ENCODE measurements around the gene CPXM2. TPM values are rescaled to one million over a fixed set of nuclear protein-coding genes. Genes with fewer than 3 reads are reported as not detected.

Gene CPXM2
- polyA plus RNA-seq, 3 donors = not detected

GRCh38 chr10:123792248-123792978 is 99.2 kb downstream of the CPXM2 start:
- Mint-ChIP-seq H3K36me3 (no peaks in the 10 kb centered on the region), H3K4me1 (no peaks in the 10 kb centered on the region), H3K27ac (no peak overlapping the region), H3K27me3 (ENCODE audit: low read depth in 3 of 3) (peaks cover 7 to 10% (median 8%) of the 10 kb centered on the region in 3 donors), H3K9me3 (peaks cover 6 to 33% (median 11%) of the 10 kb centered on the region in 7 donors), H3K4me3 (no peak overlapping the region)
- WGBS (ENCODE audit: insufficient coverage) = 77% methylated on average over 5 of the region's 11 CpGs
- Histone ChIP-seq H3K9ac (ENCODE audit: insufficient read depth, low read length, poor library complexity, severe bottlenecking) (no peak overlapping the region), H3K4me2 (replicated peaks; ENCODE audit: extremely low read depth, low read length, poor library complexity, severe bottlenecking) (no peak overlapping the region), H3K4me1 (ENCODE audit: control insufficient read depth in 1 of 2, insufficient read depth in 2 of 2, low read length in 2 of 2) (no peaks in the 10 kb centered on the region), H3K9me3 (replicated peaks in 1 of 2; ENCODE audit: control insufficient read depth in 1 of 2, insufficient read depth in 1 of 2, low read length in 2 of 2) (peaks cover 0 to 13% of the 10 kb centered on the region in 2 donors), H3K4me3 (replicated peaks in 1 of 3; ENCODE audit: low read depth in 2 of 3, low read length in 3 of 3) (no peak overlapping the region), H2AFZ (ENCODE audit: insufficient read depth, low read depth, low read length, poor library complexity, severe bottlenecking) (no peak overlapping the region), H3K36me3 (replicated peaks in 1 of 2; ENCODE audit: control insufficient read depth in 1 of 2, insufficient read depth in 2 of 2, low read length in 2 of 2) (no peaks in the 10 kb centered on the region), H4K20me1 (ENCODE audit: insufficient read depth, low read length) (no peaks in the 10 kb centered on the region), H3K27ac (ENCODE audit: low read depth in 1 of 2, low read length in 2 of 2) (no peak overlapping the region), H3K79me2 (ENCODE audit: insufficient read depth, low read length) (no peaks in the 10 kb centered on the region), H3K27me3 (ENCODE audit: control insufficient read depth in 2 of 2, insufficient read depth in 2 of 2, low read length in 2 of 2) (no peaks in the 10 kb centered on the region)
- intact Hi-C loops (cut with micrococcal nuclease) = no loop called here
- DNase-seq = no peak
- TF ChIP-seq CTCF (IDR thresholded peaks at IDR 0.05) = no peak

GRCh38 chr10:123790132-123790885 is 101.3 kb downstream of the CPXM2 start:
- no peaks in the 10 kb centered on the region for H3K36me3 ChIP-seq (replicated peaks in 1 of 2; ENCODE audit: control insufficient read depth in 1 of 2, insufficient read depth in 2 of 2, low read length in 2 of 2)
- H3K27ac ChIP-seq (ENCODE audit: low read depth in 1 of 2, low read length in 2 of 2) = no peak overlapping the region
- H3K4me3 ChIP-seq (replicated peaks in 1 of 3; ENCODE audit: low read depth in 2 of 3, low read length in 3 of 3) = no peak overlapping the region
- DNase-seq = no peak
- H3K9me3 ChIP-seq (replicated peaks in 1 of 2; ENCODE audit: control insufficient read depth in 1 of 2, insufficient read depth in 1 of 2, low read length in 2 of 2) = peaks cover 0 to 13% of the 10 kb centered on the region in 2 donors
- H3K79me2 ChIP-seq (ENCODE audit: insufficient read depth, low read length) = no peaks in the 10 kb centered on the region
- TF ChIP-seq CTCF (IDR thresholded peaks at IDR 0.05) = no peak
- H3K27me3 ChIP-seq (ENCODE audit: control insufficient read depth in 2 of 2, insufficient read depth in 2 of 2, low read length in 2 of 2) = no peaks in the 10 kb centered on the region
- intact Hi-C loops (cut with micrococcal nuclease) = no loop called here
- H4K20me1 ChIP-seq (ENCODE audit: insufficient read depth, low read length) = no peaks in the 10 kb centered on the region
- no peak overlapping the region for H3K9ac ChIP-seq (ENCODE audit: insufficient read depth, low read length, poor library complexity, severe bottlenecking)
- Mint-ChIP-seq H3K27me3 (ENCODE audit: low read depth in 3 of 3) (peaks cover 7 to 19% (median 11%) of the 10 kb centered on the region in 3 donors), H3K9me3 (peaks cover 6 to 33% (median 11%) of the 10 kb centered on the region in 7 donors), H3K4me1 (no peaks in the 10 kb centered on the region), H3K36me3 (no peaks in the 10 kb centered on the region), H3K27ac (no peak overlapping the region), H3K4me3 (no peak overlapping the region)
- 97% methylated on average over 7 of the region's 13 CpGs for WGBS (ENCODE audit: insufficient coverage)
- H2AFZ ChIP-seq (ENCODE audit: insufficient read depth, low read depth, low read length, poor library complexity, severe bottlenecking) = no peak overlapping the region
- no peaks in the 10 kb centered on the region for H3K4me1 ChIP-seq (ENCODE audit: control insufficient read depth in 1 of 2, insufficient read depth in 2 of 2, low read length in 2 of 2)
- H3K4me2 ChIP-seq (replicated peaks; ENCODE audit: extremely low read depth, low read length, poor library complexity, severe bottlenecking) = no peak overlapping the region
